IMR-90 (cell line): ENCODE measurements around the gene VPS37B. TPM values are rescaled to one million over a fixed set of nuclear protein-coding genes. Genes with fewer than 3 reads are reported as not detected.

Experiments used
- ATAC-seq: fragments of 200-7000 bp; cut with Tn5 transposase; 2 replicates; pipeline ENCODE4 v1.9.1; 2020; ENCODE audit warnings: low read depth, mild to moderate bottlenecking, moderate library complexity
- BruUV-seq: library from RNA; stranded (reverse); fragments of 400-500 nt; replicated peaks from 2 replicates; lab custom pipeline; 2021; lab: Mats Ljungman, UMichigan
- CTCF ChIA-PET: fragments of 300-600 bp; formaldehyde crosslinking; extraction: SDS; loops from one replicate; lab custom pipeline; 2021; ENCODE audit warnings: antibody characterized with exemption; lab: Yijun Ruan, JAX
- POLR2A ChIA-PET: fragments of 300-600 bp; sonication (Branson Sonifier 250); formaldehyde crosslinking; loops from one replicate; lab custom pipeline; 2022; ENCODE audit warnings: antibody characterized with exemption; ENCODE audit not compliant: unreplicated experiment; lab: Charles Lee
- DNase-seq: peaks from one replicate; pipeline ENCODE4 v3.0.0; 2013
- H2AFZ ChIP-seq: replicated peaks from 2 replicates; pipeline ENCODE3; 2013; ENCODE audit warnings: low read length, mild to moderate bottlenecking; ENCODE audit not compliant: poor library complexity
- H2AK5ac ChIP-seq: 2 replicates; pipeline ENCODE4 v1.6.1; 2013; ENCODE audit warnings: low read depth, low read length, inconsistent platforms
- H2AK9ac ChIP-seq: replicated peaks from 2 replicates; pipeline ENCODE3; 2013; ENCODE audit warnings: mild to moderate bottlenecking, low read depth, low read length, moderate library complexity; ENCODE audit not compliant: poor library complexity
- H2BK120ac ChIP-seq: 2 replicates; pipeline ENCODE4 v1.6.1; 2013; ENCODE audit warnings: low read depth, low read length, inconsistent platforms
- H2BK15ac ChIP-seq: 3 replicates; pipeline ENCODE4 v1.6.1; 2013; ENCODE audit warnings: low read depth, low read length, inconsistent platforms
- H2BK20ac ChIP-seq: 2 replicates; pipeline ENCODE4 v1.6.1; 2013; ENCODE audit warnings: low read depth, mild to moderate bottlenecking, inconsistent platforms, low read length, moderate library complexity
- H2BK5ac ChIP-seq: 2 replicates; pipeline ENCODE4 v1.6.1; 2013; ENCODE audit warnings: mild to moderate bottlenecking, low read depth, low read length, inconsistent platforms; ENCODE audit not compliant: poor library complexity, severe bottlenecking
- H3K14ac ChIP-seq: replicated peaks from 2 replicates; pipeline ENCODE4 v1.6.1; 2013; ENCODE audit warnings: low read depth, low read length, inconsistent platforms
- H3K18ac ChIP-seq: 2 replicates; pipeline ENCODE4 v1.6.1; 2013; ENCODE audit warnings: low read depth, low read length, control low read depth
- H3K23ac ChIP-seq: 2 replicates; pipeline ENCODE4 v1.6.1; 2013; ENCODE audit warnings: low read depth, low read length, inconsistent platforms
- H3K27ac ChIP-seq: 2 replicates; pipeline ENCODE4 v1.5.1; 2013; ENCODE audit warnings: mild to moderate bottlenecking, control low read depth, low read length; ENCODE audit not compliant: insufficient read depth
- H3K27me3 ChIP-seq: 2 replicates; pipeline ENCODE4 v1.6.1; 2013; ENCODE audit warnings: low read length; ENCODE audit not compliant: control insufficient read depth, insufficient read depth
- H3K36me3 ChIP-seq: 2 replicates; pipeline ENCODE4 v1.6.1; 2013; ENCODE audit warnings: low read length, mixed read lengths; ENCODE audit not compliant: control insufficient read depth, insufficient read depth
- H3K4ac ChIP-seq: 2 replicates; pipeline ENCODE4 v1.6.1; 2013; ENCODE audit warnings: low read depth, low read length, inconsistent platforms
- H3K4me1 ChIP-seq: 2 replicates; pipeline ENCODE4 v1.6.1; 2013; ENCODE audit warnings: low read length, mixed read lengths; ENCODE audit not compliant: control insufficient read depth, insufficient read depth
- H3K4me2 ChIP-seq: 2 replicates; pipeline ENCODE4 v1.6.1; 2013; ENCODE audit warnings: low read depth, mild to moderate bottlenecking, control low read depth, low read length, moderate library complexity
- H3K4me3 ChIP-seq: 2 replicates; pipeline ENCODE4 v1.5.1; 2013; ENCODE audit warnings: low read depth, mild to moderate bottlenecking, control low read depth, low read length, moderate library complexity; ENCODE audit not compliant: insufficient read depth
- H3K56ac ChIP-seq: 2 replicates; pipeline ENCODE4 v1.6.1; 2013; ENCODE audit warnings: low read length, inconsistent platforms; ENCODE audit not compliant: insufficient read depth; ENCODE audit errors: extremely low read depth
- H3K79me1 ChIP-seq, 2 experiments: 2 replicates each; pipeline ENCODE4 v1.6.1; 2013; ENCODE audit warnings: low read length in 2 of 2, inconsistent platforms in 1 of 2, low read depth in 1 of 2
- H3K9ac ChIP-seq: 2 replicates; pipeline ENCODE4 v1.6.1; 2013; ENCODE audit warnings: low read depth, low read length, control low read depth
- H3K9me1 ChIP-seq: 2 replicates; pipeline ENCODE4 v1.6.1; 2013; ENCODE audit warnings: low read length, inconsistent platforms; ENCODE audit not compliant: insufficient read depth
- H3K9me3 ChIP-seq: 2 replicates; pipeline ENCODE4 v1.6.1; 2013; ENCODE audit warnings: low read length; ENCODE audit not compliant: control insufficient read depth, insufficient read depth
- H4K20me1 ChIP-seq: 2 replicates; pipeline ENCODE4 v1.6.1; 2013; ENCODE audit warnings: low read length, inconsistent platforms; ENCODE audit not compliant: insufficient read depth
- H4K5ac ChIP-seq: 2 replicates; pipeline ENCODE4 v1.6.1; 2013; ENCODE audit warnings: mild to moderate bottlenecking, low read depth, low read length, control low read depth
- H4K8ac ChIP-seq, 2 experiments: 2 replicates each; pipeline ENCODE4 v1.6.1; 2013; ENCODE audit warnings: low read depth in 2 of 2, low read length in 2 of 2, control low read depth in 1 of 2, inconsistent platforms in 1 of 2
- H4K91ac ChIP-seq: 2 replicates; pipeline ENCODE4 v1.6.1; 2013; ENCODE audit warnings: low read depth, low read length, inconsistent platforms; ENCODE audit not compliant: insufficient read depth
- BHLHE40 ChIP-seq: fragments of 150-350 bp; IDR thresholded peaks from 2 replicates; pipeline ENCODE4 v1.6.1; 2016; ENCODE audit warnings: mild to moderate bottlenecking, low read depth, low read length
- WGBS, 2 experiments: methylation state at CpG; one replicate each; pipeline versions ENCODE4 v1.1.5 to v1.1.7; 2013; ENCODE audit warnings: missing lambda C conversion rate in 2 of 2; ENCODE audit not compliant: insufficient read length in 1 of 2; ENCODE audit errors: extremely low coverage in 2 of 2; 5-methylcytosine and 5-hydroxymethylcytosine counted together
- dilution Hi-C: fragments of 300-500 bp; cut with HindIII; formaldehyde crosslinking; loops from one replicate; pipeline ENCODE4 v1.14.3; 2018; ENCODE audit warnings: low sequenced_read_pairs; ENCODE audit not compliant: unreplicated experiment
- in situ Hi-C: fragments of 300-500 bp; cut with MboI; formaldehyde crosslinking; loops from 3 replicates; pipeline ENCODE4 v1.14.3; 2019; ENCODE audit warnings: low sequenced_read_pairs, inconsistent platforms, mixed read lengths
- intact Hi-C: fragments of 100-400 bp; cut with micrococcal nuclease; formaldehyde crosslinking; loops from 2 replicates; pipeline ENCODE4 v1.10.0; 2022
- polyA plus RNA-seq, 3 experiments: library from polyadenylated mRNA; depleted of rRNA; stranded (reverse); fragments of >200 nt; gene quantifications; 2 replicates each; pipeline ENCODE4 v1.2.3, GENCODE V29; 2012; ENCODE audit warnings: low replicate concordance in 1 of 3
- total RNA-seq: library from RNA; depleted of rRNA; stranded (reverse); fragments of >200 nt; gene quantifications from 2 replicates; pipeline ENCODE4 v1.2.3, GENCODE V29; 2012

Gene VPS37B
- total and polyA plus RNA-seq, 2 of the 4 experiments (the other 2 are of a cell fraction) = 8.6 to 25.7 TPM

DNA sequence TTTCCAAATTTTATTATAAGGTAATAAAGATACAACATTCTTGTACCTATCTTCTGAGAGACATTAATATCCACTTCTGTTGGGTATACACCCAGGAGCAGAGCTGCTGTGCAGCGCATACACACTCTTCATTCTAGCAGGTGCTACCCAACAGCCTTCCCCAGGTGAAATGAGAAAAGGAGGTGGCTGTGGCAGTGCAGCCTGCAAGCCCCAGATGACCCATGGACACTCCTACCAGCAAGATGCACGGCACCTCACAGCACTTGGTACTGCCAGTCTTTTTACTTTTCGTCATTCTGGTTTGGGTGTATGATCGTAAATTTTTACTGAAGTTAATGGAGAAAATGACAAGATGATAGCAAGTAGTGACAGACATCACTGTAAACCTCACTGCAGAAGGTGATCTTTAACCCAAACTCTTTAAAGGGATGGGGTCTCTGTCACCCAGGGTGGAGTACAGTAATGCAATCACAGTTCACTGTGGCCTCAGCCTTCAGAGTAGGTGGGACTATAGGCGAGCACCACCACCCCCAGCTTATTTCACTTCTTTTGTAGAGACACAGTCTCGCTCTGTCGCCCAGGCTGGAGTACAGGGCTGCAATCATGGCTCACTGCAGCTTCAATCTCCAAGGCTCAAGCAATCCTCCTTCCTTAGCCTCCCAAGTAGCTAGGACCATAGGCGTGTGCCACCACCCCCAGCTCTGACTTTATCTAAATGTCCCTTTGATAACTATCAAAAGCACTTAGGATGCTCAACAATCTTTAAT lies 26.5 kb downstream of the VPS37B start:
- H2BK120ac ChIP-seq = no peak overlapping the region
- ATAC-seq = no peak
- H3K14ac ChIP-seq = no peak overlapping the region
- POLR2A ChIA-PET = no interaction called here
- no peaks in the 10 kb centered on the region; the same call in 1 of the 2 replicates for H3K9me1 ChIP-seq
- DNase-seq = no peak
- 100% methylated on average over 3 of the region's 8 CpGs; no CpG with 5 or more reads in 1 of the 2 experiments for WGBS, 2 experiments
- H2BK15ac ChIP-seq = no peak overlapping the region
- in situ Hi-C loops (no loop called here), dilution Hi-C loops (no loop called here), intact Hi-C loops (no loop called here)
- H2AK9ac ChIP-seq = no peak overlapping the region
- peaks cover 53% of the 10 kb centered on the region for H3K36me3 ChIP-seq
- peaks cover 17% of the 10 kb centered on the region for H4K20me1 ChIP-seq
- H3K4me3 ChIP-seq = no peak overlapping the region
- CTCF ChIA-PET = no interaction called here
- no peak overlapping the region for H2AFZ ChIP-seq
- no peak overlapping the region for H4K8ac ChIP-seq
- H3K9me3 ChIP-seq = no peaks in the 10 kb centered on the region
- H3K23ac ChIP-seq = no peak overlapping the region
- TF ChIP-seq BHLHE40 = no peak
- H3K56ac ChIP-seq = no peak overlapping the region
- H3K9ac ChIP-seq = no peak overlapping the region
- peaks cover 39 to 79% of the 10 kb centered on the region in 2 experiments for H3K79me1 ChIP-seq
- H3K18ac ChIP-seq = no peak overlapping the region
- H4K91ac ChIP-seq = no peak overlapping the region
- no peak overlapping the region for H2AK5ac ChIP-seq
- peaks cover 19% of the 10 kb centered on the region for H3K4me1 ChIP-seq
- BruUV-seq = no TSS peak
- no peak overlapping the region for H2BK20ac ChIP-seq
- no peak overlapping the region for H4K5ac ChIP-seq
- H3K27ac ChIP-seq = no peak overlapping the region
- H3K4me2 ChIP-seq = no peak overlapping the region
- no peak overlapping the region for H3K4ac ChIP-seq
- no peaks in the 10 kb centered on the region for H3K27me3 ChIP-seq
- no peak overlapping the region for H2BK5ac ChIP-seq
